Stimulated activated CD4-positive, alpha-beta T cell treated with anti-CD3 and anti-CD28 coated beads, Interleukin-12 subunit alpha, Interleukin-12 subunit beta, amount 100 ng/mL, for 48 hours (primary cell): ENCODE results near the gene PTPRN2.
"Not testable (repeated sequence)": the region's sequence is repeated elsewhere in the genome, so short reads cannot be mapped to it uniquely, and the experiment has no call there.

Experiments used
- DNase-seq, 3 donors: peaks; one replicate each; pipeline ENCODE4 v3.0.0-alpha.2; 2020; ENCODE audit warnings: low read depth in 2 of 3, low spot score in 1 of 3

PTPRN2 gene

DNA sequence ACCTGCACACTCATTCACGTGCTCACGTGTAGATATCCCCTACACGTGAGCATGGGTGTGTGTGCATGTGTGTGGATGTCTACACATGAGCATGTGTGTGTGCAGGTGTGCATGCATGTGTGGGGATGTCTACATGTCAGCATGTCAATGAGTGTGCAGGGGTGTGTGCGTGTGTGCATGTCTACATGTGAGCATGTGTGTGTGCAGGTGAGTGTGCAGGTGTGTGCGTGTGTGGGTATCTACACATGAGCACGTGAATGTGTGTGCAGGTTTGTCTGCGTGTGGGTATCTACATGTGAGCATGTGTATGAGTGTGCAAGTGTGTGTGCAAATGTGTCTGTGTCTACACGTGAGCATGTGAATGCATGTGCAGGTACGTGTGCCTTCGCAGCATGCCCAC is 274.8 kb downstream of the PTPRN2 start:
- DNase-seq: no peak

DNA sequence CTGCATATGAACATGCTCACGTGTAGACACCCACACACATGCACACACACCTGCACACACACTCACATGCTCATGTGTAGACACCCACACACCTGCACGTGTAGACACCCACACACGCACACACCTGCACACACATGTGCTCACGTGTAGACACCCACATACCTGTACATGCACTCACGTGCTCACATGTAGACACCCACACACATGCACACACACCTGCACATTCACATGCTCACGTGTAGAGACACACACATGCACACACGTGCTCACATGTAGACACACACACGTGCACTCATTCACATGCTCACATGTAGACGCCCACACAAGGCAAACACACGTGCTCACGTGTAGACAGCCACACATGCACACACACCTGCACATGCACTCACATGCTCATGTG is 275.8 kb downstream of the PTPRN2 start:
- DNase-seq: no peak

DNA sequence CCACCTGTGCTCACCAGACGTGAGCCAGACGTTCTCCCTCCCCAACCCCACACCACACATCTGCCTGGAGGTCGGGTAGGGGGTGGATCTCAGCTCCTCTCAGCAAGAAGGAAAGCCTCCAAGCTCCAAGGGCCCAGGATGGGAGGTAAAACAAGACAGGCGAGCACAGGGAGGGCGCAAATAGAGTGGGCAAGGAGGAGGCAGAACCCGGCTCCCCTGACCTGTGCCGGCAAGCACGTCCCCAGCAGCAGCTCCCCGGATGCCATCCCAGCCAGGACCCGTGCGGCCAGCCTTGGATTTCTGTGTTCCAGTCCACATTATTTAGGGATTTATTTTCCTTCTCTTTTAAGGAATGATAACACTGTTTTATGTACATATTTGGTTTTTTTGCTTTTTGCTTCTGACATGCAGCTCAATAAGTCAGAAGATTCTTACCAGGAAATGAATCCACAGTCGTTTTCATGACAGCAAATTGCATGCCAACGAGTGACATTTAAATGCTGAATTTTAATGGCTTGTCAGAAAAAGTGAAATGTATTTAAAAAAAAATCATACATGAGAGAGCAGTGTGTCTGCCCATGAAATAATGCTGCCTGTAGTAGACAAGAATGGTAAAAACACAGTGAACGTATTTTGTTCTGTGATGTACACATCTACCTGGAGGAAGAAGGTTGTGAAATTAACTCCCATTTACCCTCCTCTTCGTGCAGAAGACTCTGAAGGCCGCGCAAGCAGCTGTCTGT is 276.5 kb downstream of the PTPRN2 start:
- DNase-seq: no peak

DNA sequence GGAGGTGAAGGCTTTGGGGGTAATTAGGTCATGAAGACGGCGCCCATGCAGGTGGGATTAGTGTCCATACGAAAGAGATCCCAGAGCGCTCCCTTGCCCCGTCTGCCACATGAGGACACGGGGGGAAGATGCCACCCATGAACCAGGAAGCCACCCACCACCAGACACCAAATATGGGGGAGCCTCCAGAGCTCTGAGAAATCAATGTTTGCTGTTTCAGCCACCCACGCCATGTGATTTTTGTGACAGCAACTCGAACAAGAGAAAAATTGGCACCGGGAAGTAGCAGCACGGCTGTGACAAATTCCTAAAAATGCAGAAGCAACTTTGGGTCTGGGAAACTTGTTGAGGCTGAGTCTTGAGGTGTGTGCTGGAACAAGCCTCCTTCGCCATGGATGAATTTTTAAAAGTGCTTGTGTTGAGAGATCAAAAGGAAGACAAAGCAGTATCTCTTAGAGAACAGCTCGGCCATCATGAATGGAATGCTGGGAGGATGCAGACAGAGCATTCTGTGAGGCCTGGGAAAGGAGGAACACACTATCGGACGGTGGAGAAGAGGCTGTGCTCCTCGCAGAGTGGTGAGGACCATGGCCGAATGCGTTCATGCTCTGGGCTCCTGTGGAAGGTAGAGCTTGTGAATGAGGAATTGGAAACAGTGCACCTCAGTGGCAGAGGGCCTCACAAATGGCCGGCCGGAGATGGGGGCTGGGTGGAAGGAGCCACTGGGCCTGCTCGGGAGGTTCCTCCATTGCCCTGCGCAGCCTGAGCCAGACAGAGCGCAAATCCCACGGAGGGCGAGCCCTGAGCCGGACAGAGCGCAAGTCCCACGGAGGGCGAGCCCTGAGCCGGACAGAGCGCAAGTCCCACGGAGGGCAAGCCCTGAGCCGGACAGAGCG is 277.5 kb downstream of the PTPRN2 start:
- no peak for DNase-seq

DNA sequence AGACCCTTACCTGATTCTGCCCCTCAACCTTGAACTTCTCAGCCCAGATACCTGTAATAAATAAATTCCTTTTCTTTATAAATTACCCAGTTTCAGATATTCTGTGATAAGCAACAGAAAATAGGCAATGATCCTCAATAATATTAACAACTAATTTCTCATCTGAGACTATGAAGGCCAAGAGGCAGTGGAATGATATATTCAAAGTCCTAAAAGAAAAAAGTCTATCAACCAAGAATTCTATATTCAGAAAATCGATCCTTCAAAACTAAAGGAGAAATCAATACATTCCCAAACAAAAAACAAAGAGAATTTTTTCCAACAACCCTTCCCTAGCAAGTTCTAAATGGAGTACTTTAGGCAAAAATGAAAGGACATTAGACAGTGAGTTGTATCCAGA is 279.6 kb downstream of the PTPRN2 start:
- no peak for DNase-seq

GRCh38 chr7:158304072-158304471 is 283.6 kb downstream of the PTPRN2 start:
- DNase-seq: not testable (repeated sequence)

DNA sequence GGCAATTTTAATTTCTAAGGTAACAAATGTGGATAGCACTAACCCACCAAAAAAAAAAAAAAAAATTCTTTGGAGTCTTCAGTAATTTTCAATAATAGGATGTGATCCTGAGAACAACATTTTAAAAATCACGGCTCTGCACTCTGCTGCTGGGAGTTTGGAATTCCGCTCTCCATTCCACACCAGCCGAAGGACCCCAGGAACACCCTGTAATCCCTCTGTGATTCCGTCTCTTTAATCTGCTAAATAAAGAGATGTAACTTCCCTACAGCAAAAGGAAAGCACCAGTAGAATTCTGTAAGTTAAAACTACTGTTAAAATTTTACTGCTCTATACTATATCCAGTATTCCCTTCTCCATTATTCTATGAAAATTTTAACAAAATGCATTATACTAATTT is 284.5 kb downstream of the PTPRN2 start:
- no peak for DNase-seq

- DNase-seq: no peak
Measured at GRCh38 chr7:158302274-158303070, 285.2 kb downstream of the PTPRN2 start.

- no peak for DNase-seq
Measured at GRCh38 chr7:158301207-158301606, 286.4 kb downstream of the PTPRN2 start.

GRCh38 chr7:158300427-158300826 is 287.2 kb downstream of the PTPRN2 start:
- DNase-seq: no peak

- DNase-seq: no peak
Measured at GRCh38 chr7:158299607-158300006, 288.0 kb downstream of the PTPRN2 start.

- no peak for DNase-seq
Measured at GRCh38 chr7:158296798-158297104, 290.9 kb downstream of the PTPRN2 start.

GRCh38 chr7:158295966-158296797 is 291.4 kb downstream of the PTPRN2 start:
- no peak for DNase-seq

GRCh38 chr7:158294468-158295215 is 293.0 kb downstream of the PTPRN2 start:
- DNase-seq: not testable (repeated sequence)

DNA sequence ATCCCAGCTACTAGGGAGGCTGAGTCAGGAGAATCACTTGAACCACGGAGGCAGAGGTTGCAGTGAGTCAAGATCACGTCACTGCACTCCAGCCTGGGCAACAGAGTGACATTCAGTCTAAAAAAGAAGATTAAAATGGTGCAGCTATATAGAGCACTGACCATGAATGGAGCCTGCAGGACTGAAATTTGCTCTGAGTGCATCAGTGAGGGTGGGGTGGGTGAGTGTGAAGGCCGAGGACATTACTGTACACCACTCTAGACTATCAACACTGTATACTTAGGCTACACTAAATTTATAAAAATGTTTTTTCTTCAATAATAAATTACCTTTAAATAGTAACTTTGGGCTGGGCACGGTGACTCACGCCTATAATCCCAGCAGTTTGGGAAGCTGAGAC is 294.7 kb downstream of the PTPRN2 start:
- DNase-seq: no peak

DNA sequence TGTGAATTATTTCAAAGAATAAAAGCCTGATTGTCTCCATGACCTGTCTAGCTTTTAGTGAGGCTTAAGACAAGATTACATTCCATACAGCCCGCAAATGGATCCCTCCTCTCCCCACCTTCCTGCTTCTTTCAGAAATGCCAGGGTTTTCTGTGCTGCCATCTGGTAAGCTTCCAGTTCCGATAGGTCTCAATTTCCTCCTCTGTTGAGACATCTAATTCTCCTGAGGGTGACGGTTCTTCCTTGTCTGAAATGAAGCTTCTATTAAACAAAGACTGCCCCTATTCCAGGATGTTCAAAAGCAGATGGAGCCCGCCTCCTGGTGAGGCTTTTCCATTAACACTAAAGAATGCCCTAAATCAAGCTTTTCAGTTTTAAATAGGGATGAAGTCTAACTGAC is 295.6 kb downstream of the PTPRN2 start:
- no peak for DNase-seq

DNA sequence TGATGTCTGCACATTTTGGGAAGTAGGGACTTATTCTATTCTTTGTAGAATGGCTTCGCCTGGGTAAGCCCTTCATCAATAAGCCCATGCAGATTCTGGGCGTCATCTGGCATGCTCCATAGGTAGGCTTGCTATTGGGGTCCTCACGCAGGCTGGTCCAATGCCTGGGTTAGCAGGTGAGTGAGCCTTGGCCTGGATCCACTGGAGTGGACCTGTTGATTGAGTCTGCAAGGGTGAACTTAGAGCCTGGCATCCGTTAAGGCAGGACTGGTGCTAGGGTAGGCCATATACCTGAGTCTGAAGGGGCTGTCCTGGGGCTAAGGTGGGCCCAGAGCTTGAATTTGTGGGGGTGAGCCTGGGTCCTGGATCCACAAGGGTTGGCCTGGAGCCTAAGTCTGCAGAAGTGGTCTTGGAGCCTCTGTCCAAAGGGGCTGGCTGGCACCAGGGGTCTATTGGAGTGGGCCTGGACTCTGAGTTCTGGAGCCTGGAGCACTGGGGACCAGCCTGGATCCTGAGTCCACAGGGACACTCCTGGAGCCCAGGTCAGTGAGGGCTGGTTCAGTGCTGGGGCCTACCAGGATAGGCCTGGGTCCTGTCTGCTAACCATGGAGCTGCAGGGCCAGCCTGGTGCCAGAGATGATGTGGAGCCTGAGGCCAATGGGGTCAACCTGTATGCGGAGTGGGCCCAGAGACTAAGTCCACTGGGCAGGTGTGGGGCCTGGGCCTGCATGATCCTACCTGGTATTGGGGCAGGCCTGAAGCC is 297.7 kb downstream of the PTPRN2 start:
- DNase-seq: no peak

DNA sequence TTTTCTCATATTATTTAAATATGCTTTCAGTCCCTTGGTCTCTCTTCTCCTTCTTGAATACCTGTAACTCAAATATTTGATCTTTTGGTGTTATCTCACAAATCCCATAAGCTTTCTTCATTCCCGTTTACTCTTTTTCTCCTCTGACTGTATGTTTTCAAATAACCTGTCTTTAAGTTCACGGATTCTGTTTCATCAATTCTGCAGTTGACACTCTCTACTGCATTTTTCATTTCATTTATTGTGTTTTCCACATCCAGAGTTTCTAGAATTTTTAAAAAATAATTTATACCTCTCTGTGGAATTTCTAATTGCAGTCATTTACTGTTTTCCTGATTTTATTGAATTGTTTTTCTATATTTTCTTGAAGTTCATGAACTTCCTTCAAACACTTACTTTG is 298.4 kb downstream of the PTPRN2 start:
- DNase-seq: no peak

DNA sequence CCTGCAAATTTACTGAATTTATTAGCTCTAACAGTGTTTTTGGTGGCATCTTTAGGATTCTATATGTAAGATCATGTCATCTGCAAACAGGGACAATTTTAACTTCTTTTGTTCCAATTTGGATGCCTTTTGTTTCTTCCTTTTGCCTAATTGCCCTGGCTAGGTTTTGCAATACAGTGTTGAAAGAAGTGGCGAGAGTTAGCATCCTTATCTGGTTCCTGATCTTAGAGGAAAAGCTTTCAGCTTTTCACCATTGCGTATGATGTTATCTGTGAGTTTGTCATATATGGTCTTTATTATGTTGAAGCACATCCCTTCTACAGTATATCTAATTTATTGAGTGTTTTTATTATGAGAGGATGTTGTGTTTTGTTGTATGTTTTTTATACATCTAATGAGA is 301.4 kb downstream of the PTPRN2 start:
- no peak for DNase-seq
